Prostate gland (tissue), 2 donors: ENCODE measurements around the gene SSBP3.

Experiments
- CTCF ChIP-seq, 4 experiments: fragments of 200-600 bp in 2 of 4; fragments of 450-650 bp in 2 of 4; sonication (generic) in 2 of 4; IDR thresholded peaks; 1 replicate in 3 of 4; 2 replicates in 1 of 4; pipeline ENCODE4 v1.5.1; 2016 to 2019; ENCODE audit warnings: antibody characterized with exemption in 4 of 4, mild to moderate bottlenecking in 2 of 4, moderate library complexity in 2 of 4
- POLR2A ChIP-seq: fragments of 450-650 bp; IDR thresholded peaks from one replicate; pipeline ENCODE4 v1.6.1; 2016; ENCODE audit warnings: antibody characterized with exemption, mild to moderate bottlenecking
- POLR2AphosphoS5 ChIP-seq: sonication (generic); formaldehyde crosslinking; IDR thresholded peaks from one replicate; pipeline ENCODE4 v1.6.1; 2017; ENCODE audit warnings: antibody characterized with exemption

GRCh38 chr1:54336116-54336515, 70.1 kb downstream of the SSBP3 start:
- TF ChIP-seq CTCF (IDR thresholded peaks at IDR 0.05), result no peak
- TF ChIP-seq POLR2A, result no peak
- TF ChIP-seq POLR2AphosphoS5, result no peak
